Spleen (tissue), 11 donors: ENCODE results near the gene CELF3. TPM values are rescaled to one million over a fixed set of nuclear protein-coding genes. Genes with fewer than 3 reads are reported as not detected.
A peak's percentile ranks its signal among the peaks of the same experiment; 100 is the strongest.

Experiments used
- DNase-seq: peaks from one replicate; pipeline ENCODE4 v3.0.0-alpha.2; 2020
- H3K27ac ChIP-seq, 8 donors: fragments of 200-600 bp; sonication (generic) in 7 of 8; 1 replicate in 4 of 8; 2 replicates in 4 of 8; pipeline versions ENCODE4 v1.5.0 to v1.8.0; 2016 to 2021; ENCODE audit warnings: inconsistent platforms in 4 of 8, mild to moderate bottlenecking in 4 of 8, moderate library complexity in 1 of 8
- H3K27me3 ChIP-seq, 7 donors: fragments of 200-600 bp; sonication (generic) in 6 of 7; replicated peaks in 1 of 7; 1 replicate in 4 of 7; 2 replicates in 3 of 7; pipeline versions ENCODE4 v1.5.0 to v1.8.0; 2016 to 2021; ENCODE audit warnings: inconsistent platforms in 3 of 7, mild to moderate bottlenecking in 1 of 7
- H3K36me3 ChIP-seq, 6 donors: fragments of 200-600 bp; sonication (generic) in 5 of 6; 1 replicate in 4 of 6; 2 replicates in 2 of 6; pipeline versions ENCODE4 v1.5.0 to v1.8.0; 2016 to 2021; ENCODE audit warnings: inconsistent platforms in 2 of 6
- H3K4me1 ChIP-seq, 6 donors: fragments of 200-600 bp; sonication (generic) in 5 of 6; 1 replicate in 3 of 6; 2 replicates in 3 of 6; pipeline versions ENCODE4 v1.5.0 to v1.8.0; 2016 to 2021; ENCODE audit warnings: inconsistent platforms in 3 of 6
- H3K4me3 ChIP-seq, 8 donors: fragments of 200-600 bp; sonication (generic) in 7 of 8; 1 replicate in 4 of 8; 2 replicates in 4 of 8; pipeline versions ENCODE4 v1.5.0 to v1.8.0; 2016 to 2021; ENCODE audit warnings: inconsistent platforms in 4 of 8, mild to moderate bottlenecking in 4 of 8, moderate library complexity in 2 of 8
- H3K9me3 ChIP-seq, 8 donors: fragments of 200-600 bp; sonication (generic) in 7 of 8; 1 replicate in 4 of 8; 2 replicates in 4 of 8; pipeline versions ENCODE4 v1.5.0 to v1.8.0; 2016 to 2021; ENCODE audit warnings: inconsistent platforms in 4 of 8
- CTCF ChIP-seq, 11 experiments: fragments of 200-600 bp in 7 of 11; fragments of 450-650 bp in 4 of 11; sonication (generic) in 4 of 11; IDR thresholded peaks in 8 of 11; conservative IDR thresholded peaks in 3 of 11; 1 replicate in 7 of 11; 2 replicates in 4 of 11; pipeline versions ENCODE4 v1.4.0 to v1.8.0; 2016 to 2021; ENCODE audit warnings: antibody characterized with exemption in 11 of 11, inconsistent platforms in 4 of 11, mild to moderate bottlenecking in 1 of 11
- POLR2A ChIP-seq, 3 donors: fragments of 450-650 bp; IDR thresholded peaks; one replicate each; pipeline ENCODE4 v1.5.1; 2017; ENCODE audit warnings: antibody characterized with exemption in 3 of 3, mild to moderate bottlenecking in 1 of 3
- POLR2AphosphoS5 ChIP-seq, 3 donors: sonication (generic); formaldehyde crosslinking; IDR thresholded peaks; one replicate each; pipeline ENCODE4 v1.5.1; 2017; ENCODE audit warnings: antibody characterized with exemption in 3 of 3
- WGBS, 5 donors: extraction: QIAGEN DNeasy Blood & Tissue Kit in 3 of 5; methylation state at CpG; one replicate each; pipeline versions ENCODE4 v1.1.5 to v1.1.7; 2013 to 2018; 5-methylcytosine and 5-hydroxymethylcytosine counted together
- intact Hi-C: fragments of 100-400 bp; cut with DNase I; formaldehyde crosslinking; loops from one replicate; pipeline ENCODE4 v1.15.0; 2023; ENCODE audit warnings: low total_unique reads
- polyA plus RNA-seq, 3 donors: library from polyadenylated mRNA; stranded (reverse); fragments of 200-250 nt; gene quantifications; one replicate each; pipeline ENCODE4 v1.2.1, GENCODE V29; 2013
- total RNA-seq, 7 donors: library from RNA; depleted of rRNA in 3 of 7; stranded (reverse); fragments of >200 nt in 3 of 7; fragmentation: NEBNext Ultra II Directional in 4 of 7; extraction: Animal tissue kit (Norgen Biotek cat#: 25700) in 4 of 7; gene quantifications; one replicate each; pipeline versions ENCODE4 v1.1.0 to v1.2.1, GENCODE V29; 2016 to 2021
- donor health status: healthy with polysubstance abuse.
- donor health status: DM: no; HTN: no; CAD: no; lungs with moderate emphysema.
- donor health status: DM: no; HTN: no; CAD: no.
- donor health status: Bipolar disorder and iron deficiency.
- donor health status: healthy.
- donor health status: DM: no; HTN: no; CAD: no.
- donor health status: DM: yes; HTN: yes; CAD: no.

Gene CELF3
- total and polyA plus RNA-seq, 10 donors: 0.02 to 0.40 TPM; not detected in 8

- Histone ChIP-seq H3K4me1 (peaks cover 6 to 46% (median 32%) of the 10 kb centered on the region in 6 donors), H3K36me3 (no peaks in the 10 kb centered on the region), H3K27ac (no peak overlapping the region), H3K27me3 (peaks cover 2 to 91% (median 23%) of the 10 kb centered on the region in 7 donors), H3K4me3 (no peak overlapping the region), H3K9me3 (no peaks in the 10 kb centered on the region)
- no peak for TF ChIP-seq CTCF (IDR thresholded peaks at IDR 0.05 in 8 of 11, conservative IDR thresholded peaks at IDR 0.05 in 3 of 11)
- TF ChIP-seq POLR2A (IDR thresholded peaks at IDR 0.05): no peak
- TF ChIP-seq POLR2AphosphoS5 (IDR thresholded peaks at IDR 0.05): no peak
- WGBS, 5 donors: 43 to 52% (median 46%) methylated on average over 4 of the region's 4 CpGs
- no peak for DNase-seq
- intact Hi-C loops: no loop called here
Observed at GRCh38 chr1:151718011-151718431, 1.4 kb upstream of the CELF3 start.

GRCh38 chr1:151716405-151716762 lies 219 bp downstream of the CELF3 start:
- TF ChIP-seq POLR2A (IDR thresholded peaks at IDR 0.05) (no peak), POLR2AphosphoS5 (IDR thresholded peaks at IDR 0.05) (no peak), CTCF (IDR thresholded peaks at IDR 0.05 in 8 of 11, conservative IDR thresholded peaks at IDR 0.05 in 3 of 11) (no peak)
- Histone ChIP-seq H3K36me3 (no peaks in the 10 kb centered on the region), H3K4me3 (peak overlapping the region in 2 of 8 donors; percentile 1 to 6), H3K9me3 (no peaks in the 10 kb centered on the region), H3K4me1 (peaks cover 0 to 36% (median 23%) of the 10 kb centered on the region in 6 donors), H3K27ac (no peak overlapping the region), H3K27me3 (peaks cover 2 to 81% (median 23%) of the 10 kb centered on the region in 7 donors)
- 5 to 11% (median 7%) methylated on average over 6 to 11 of the region's 11 CpGs for WGBS, 5 donors
- DNase-seq: no peak
- intact Hi-C loops: no loop called here

GRCh38 chr1:151715726-151716404 lies 738 bp downstream of the CELF3 start:
- Histone ChIP-seq H3K27ac (no peak overlapping the region), H3K4me1 (peaks cover 0 to 31% (median 19%) of the 10 kb centered on the region in 6 donors), H3K4me3 (no peak overlapping the region), H3K36me3 (no peaks in the 10 kb centered on the region), H3K9me3 (no peaks in the 10 kb centered on the region), H3K27me3 (peaks cover 2 to 83% (median 23%) of the 10 kb centered on the region in 7 donors)
- intact Hi-C loops: no loop called here
- WGBS, 5 donors: 35 to 46% (median 42%) methylated on average over 17 of the region's 17 CpGs
- DNase-seq: no peak
- TF ChIP-seq POLR2A (IDR thresholded peaks at IDR 0.05): no peak
- no peak for TF ChIP-seq CTCF (IDR thresholded peaks at IDR 0.05 in 8 of 11, conservative IDR thresholded peaks at IDR 0.05 in 3 of 11)
- no peak for TF ChIP-seq POLR2AphosphoS5 (IDR thresholded peaks at IDR 0.05)

GRCh38 chr1:151714820-151715725 lies 1.5 kb downstream of the CELF3 start:
- DNase-seq: no peak
- Histone ChIP-seq H3K4me1 (peaks cover 0 to 23% (median 11%) of the 10 kb centered on the region in 6 donors), H3K9me3 (no peaks in the 10 kb centered on the region), H3K27ac (no peak overlapping the region), H3K27me3 (peaks cover 2 to 83% (median 23%) of the 10 kb centered on the region in 7 donors), H3K36me3 (no peaks in the 10 kb centered on the region), H3K4me3 (no peak overlapping the region)
- TF ChIP-seq POLR2A (IDR thresholded peaks at IDR 0.05): no peak
- TF ChIP-seq POLR2AphosphoS5 (IDR thresholded peaks at IDR 0.05): no peak
- TF ChIP-seq CTCF (IDR thresholded peaks at IDR 0.05 in 8 of 11, conservative IDR thresholded peaks at IDR 0.05 in 3 of 11): no peak
- WGBS, 5 donors: 60 to 70% (median 64%) methylated on average over 10 of the region's 10 CpGs
- intact Hi-C loops: no loop called here
